ENCODE measurements around the gene FMNL2. TPM values are rescaled to one million over a fixed set of nuclear protein-coding genes. Genes with fewer than 3 reads are reported as not detected.
"Not testable (repeated sequence)": the region's sequence is repeated elsewhere in the genome, so short reads cannot be mapped to it uniquely, and the experiment has no call there.

The FMNL2 gene
- total RNA-seq, 1 experiment from 2014 or later, result 33.6 TPM

DNA sequence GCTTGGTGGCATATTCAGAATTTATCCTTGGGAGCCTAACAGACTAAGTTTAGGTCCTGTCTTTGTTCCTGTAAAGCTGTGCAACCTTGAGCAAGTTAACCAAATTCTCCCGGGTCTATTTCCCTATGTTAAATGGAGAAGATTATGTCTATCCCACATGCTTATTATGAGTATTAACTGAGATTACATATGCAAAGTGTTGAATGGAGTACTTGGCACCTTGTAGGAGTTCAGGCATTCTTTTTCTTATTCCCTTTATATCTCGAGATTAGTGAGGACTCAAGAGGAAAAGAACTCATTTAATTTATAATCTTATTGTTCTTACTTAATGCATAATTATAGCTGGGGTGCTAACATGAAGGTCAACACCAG lies 184.6 kb downstream of the FMNL2 start:
- ATAC-seq (no peak), DNase-seq (ENCODE audit: low read depth, low spot score) (no peak)
- no peaks in the 10 kb centered on the region for H3K36me3 ChIP-seq (ENCODE audit: control insufficient read depth, insufficient read depth, low read length)
- no TSS peak for BruUV-seq (replicated peaks)
- H3K9me3 ChIP-seq (ENCODE audit: control insufficient read depth, insufficient read depth, low read depth, low read length), result no peaks in the 10 kb centered on the region
- in situ Hi-C loops (cut with HindIII; ENCODE audit: low pct_unique_long_range_greater_than_20kb, low sequenced_read_pairs) (no loop called here), intact Hi-C loops (cut with micrococcal nuclease; ENCODE audit: unreplicated experiment) (no loop called here)
- H3K4me1 ChIP-seq (ENCODE audit: control insufficient read depth, insufficient read depth, low read length), result peaks cover 8% of the 10 kb centered on the region
- H3K4me3 ChIP-seq (ENCODE audit: low read depth in 2 of 2, low read length in 2 of 2), result no peak overlapping the region
- ChIA-PET POLR2A (no interaction called here), CTCF (no interaction called here)
- H3K27me3 ChIP-seq (ENCODE audit: control insufficient read depth, insufficient read depth, low read length), result no peaks in the 10 kb centered on the region
- no peak for TF ChIP-seq TCF7L2 (IDR thresholded peaks at IDR 0.05; ENCODE audit: low read depth, low read length)
- no peak overlapping the region for H3K27ac ChIP-seq (ENCODE audit: low read length)

DNA sequence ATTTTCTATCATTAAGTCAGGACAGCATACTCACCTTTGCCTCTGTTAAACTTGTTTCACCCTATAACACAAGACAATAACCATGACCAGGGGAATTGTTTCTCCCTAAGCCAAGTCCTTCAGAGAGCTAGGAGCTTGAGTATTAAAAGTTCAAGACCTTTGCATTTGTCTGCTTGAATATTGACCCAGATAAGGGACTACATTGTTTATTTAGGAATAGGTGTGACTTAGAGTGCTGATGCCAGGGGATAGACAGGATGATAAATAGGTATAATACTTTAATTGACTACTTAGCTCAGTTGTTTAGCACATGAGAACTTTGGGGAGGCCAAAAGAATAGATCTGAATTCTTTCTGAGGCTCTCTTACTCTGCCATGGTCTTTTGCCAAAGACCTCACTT lies 185.8 kb downstream of the FMNL2 start:
- BruUV-seq (replicated peaks), result no TSS peak
- POLR2A ChIA-PET, result interaction anchor here (0.6 kb wide), 1 partner anchor 196 kb away, joined by 9 read pairs; the partner anchor contains the start of gene PRPF40A

DNA sequence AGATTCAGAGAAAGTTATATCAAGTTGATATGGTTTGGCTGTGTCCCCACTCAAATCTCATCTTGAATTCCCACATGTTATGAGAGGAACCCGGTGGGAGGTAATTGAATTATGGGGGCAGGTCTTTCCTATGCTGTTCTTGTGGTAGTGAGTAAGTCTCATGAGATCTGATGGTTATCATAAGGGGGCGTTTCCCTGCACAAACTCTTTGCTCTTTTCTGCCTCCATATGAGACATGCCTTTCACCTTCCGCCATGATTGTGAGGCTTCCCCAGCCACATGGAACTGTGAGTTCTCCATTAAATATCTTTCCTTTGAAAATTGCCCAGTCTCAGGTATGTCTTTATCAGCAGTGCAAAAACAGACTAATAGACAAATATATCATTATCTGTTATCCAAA lies 187.5 kb downstream of the FMNL2 start:
- H3K27me3 ChIP-seq (ENCODE audit: control insufficient read depth, insufficient read depth, low read length); intact Hi-C loops (cut with micrococcal nuclease; ENCODE audit: unreplicated experiment); ATAC-seq; H3K4me3 ChIP-seq (ENCODE audit: low read depth in 2 of 2, low read length in 2 of 2); DNase-seq (ENCODE audit: low read depth, low spot score); H3K36me3 ChIP-seq (ENCODE audit: control insufficient read depth, insufficient read depth, low read length); CTCF ChIA-PET; BruUV-seq (replicated peaks); in situ Hi-C loops (cut with HindIII; ENCODE audit: low pct_unique_long_range_greater_than_20kb, low sequenced_read_pairs); H3K9me3 ChIP-seq (ENCODE audit: control insufficient read depth, insufficient read depth, low read depth, low read length); POLR2A ChIA-PET; H3K27ac ChIP-seq (ENCODE audit: low read length): not testable (repeated sequence)
- H3K4me1 ChIP-seq (ENCODE audit: control insufficient read depth, insufficient read depth, low read length), result peaks cover 19% of the 10 kb centered on the region

More for the DNA sequence above, 185.8 kb downstream of the FMNL2 start:
- TF ChIP-seq REST (IDR thresholded peaks at IDR 0.05; ENCODE audit: insufficient read depth in 1 of 2, low read depth in 2 of 2, low read length in 1 of 2) (no peak), TCF7L2 (IDR thresholded peaks at IDR 0.05; ENCODE audit: low read depth, low read length) (no peak), SIN3A (IDR thresholded peaks at IDR 0.05; ENCODE audit: borderline replicate concordance, insufficient read depth, low read depth, low read length) (no peak), POLR2AphosphoS5 (IDR thresholded peaks at IDR 0.05; ENCODE audit: low read depth, low read length) (no peak)
- TF ChIP-seq, protein P1, sequence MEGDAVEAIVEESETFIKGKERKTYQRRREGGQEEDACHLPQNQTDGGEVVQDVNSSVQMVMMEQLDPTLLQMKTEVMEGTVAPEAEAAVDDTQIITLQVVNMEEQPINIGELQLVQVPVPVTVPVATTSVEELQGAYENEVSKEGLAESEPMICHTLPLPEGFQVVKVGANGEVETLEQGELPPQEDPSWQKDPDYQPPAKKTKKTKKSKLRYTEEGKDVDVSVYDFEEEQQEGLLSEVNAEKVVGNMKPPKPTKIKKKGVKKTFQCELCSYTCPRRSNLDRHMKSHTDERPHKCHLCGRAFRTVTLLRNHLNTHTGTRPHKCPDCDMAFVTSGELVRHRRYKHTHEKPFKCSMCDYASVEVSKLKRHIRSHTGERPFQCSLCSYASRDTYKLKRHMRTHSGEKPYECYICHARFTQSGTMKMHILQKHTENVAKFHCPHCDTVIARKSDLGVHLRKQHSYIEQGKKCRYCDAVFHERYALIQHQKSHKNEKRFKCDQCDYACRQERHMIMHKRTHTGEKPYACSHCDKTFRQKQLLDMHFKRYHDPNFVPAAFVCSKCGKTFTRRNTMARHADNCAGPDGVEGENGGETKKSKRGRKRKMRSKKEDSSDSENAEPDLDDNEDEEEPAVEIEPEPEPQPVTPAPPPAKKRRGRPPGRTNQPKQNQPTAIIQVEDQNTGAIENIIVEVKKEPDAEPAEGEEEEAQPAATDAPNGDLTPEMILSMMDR (IDR thresholded peaks at IDR 0.05), result no peak
- H3K4me3 ChIP-seq (ENCODE audit: low read depth in 2 of 2, low read length in 2 of 2), result no peak overlapping the region
- H3K9me3 ChIP-seq (ENCODE audit: control insufficient read depth, insufficient read depth, low read depth, low read length), result no peaks in the 10 kb centered on the region
- ATAC-seq (no peak), DNase-seq (ENCODE audit: low read depth, low spot score) (no peak)
- CTCF ChIA-PET, result no interaction called here
- intact Hi-C loops (cut with micrococcal nuclease; ENCODE audit: unreplicated experiment) (no loop called here), in situ Hi-C loops (cut with HindIII; ENCODE audit: low pct_unique_long_range_greater_than_20kb, low sequenced_read_pairs) (no loop called here)
- H3K27me3 ChIP-seq (ENCODE audit: control insufficient read depth, insufficient read depth, low read length), result no peaks in the 10 kb centered on the region
- H3K36me3 ChIP-seq (ENCODE audit: control insufficient read depth, insufficient read depth, low read length), result no peaks in the 10 kb centered on the region
- no peak overlapping the region for H3K27ac ChIP-seq (ENCODE audit: low read length)
- H3K4me1 ChIP-seq (ENCODE audit: control insufficient read depth, insufficient read depth, low read length), result peaks cover 19% of the 10 kb centered on the region

Data from Panc1 (cell line).